Measurements from ENCODE around the gene TNIK. TPM values are rescaled to one million over a fixed set of nuclear protein-coding genes. Genes with fewer than 3 reads are reported as not detected.

Gene TNIK
- total RNA-seq, 1 donor: 24.2 TPM

DNA sequence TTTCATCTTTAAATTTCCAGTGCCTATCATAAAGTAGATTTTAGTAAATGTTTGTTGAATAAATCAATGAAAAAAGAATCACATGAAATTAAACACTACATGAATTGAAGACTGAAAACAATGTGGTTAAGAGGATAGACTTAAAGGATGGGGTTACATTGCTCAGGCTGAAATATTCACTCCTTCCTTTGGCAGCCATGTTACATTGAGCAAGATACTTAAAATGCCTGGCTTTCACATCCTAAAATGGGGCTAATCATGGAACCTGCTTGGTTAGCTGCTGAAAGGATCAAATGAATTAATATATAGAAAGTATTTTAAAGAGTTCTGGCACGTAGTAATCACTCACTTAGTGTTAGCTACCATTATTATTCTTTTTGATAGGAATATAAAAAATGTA lies 236.8 kb downstream of the TNIK start:
- DNase-seq (ENCODE audit: low read depth): no peak
- no peak for TF ChIP-seq CTCF (IDR thresholded peaks at IDR 0.05; ENCODE audit: insufficient read depth, low read length)
- no peak overlapping the region for H3K4me3 ChIP-seq (ENCODE audit: low read depth, low read length)

DNA sequence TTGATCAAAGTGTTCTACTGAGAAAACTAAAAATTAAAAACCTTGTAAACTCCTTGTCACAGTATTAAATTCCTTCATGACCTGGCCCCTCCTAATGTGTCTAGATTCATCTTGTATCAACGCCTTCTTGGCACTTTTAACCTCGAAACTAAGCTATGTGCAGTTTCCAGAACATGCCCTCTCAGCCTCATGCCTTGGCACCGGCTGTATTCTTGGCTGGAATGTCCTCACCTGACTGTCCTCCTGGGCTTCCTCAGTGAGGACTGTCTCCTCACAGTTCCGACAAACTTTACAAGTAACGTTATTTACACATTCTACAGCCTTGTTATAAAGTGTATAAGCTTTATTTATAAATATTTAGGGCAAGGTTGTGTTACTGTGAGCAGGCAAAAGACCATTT lies 237.2 kb downstream of the TNIK start:
- no peak for DNase-seq (ENCODE audit: low read depth)

GRCh38 chr3:171221597-171221996 lies 238.6 kb downstream of the TNIK start:
- no peak for TF ChIP-seq CTCF (IDR thresholded peaks at IDR 0.05; ENCODE audit: insufficient read depth, low read length)
- no peak overlapping the region for H3K4me3 ChIP-seq (ENCODE audit: low read depth, low read length)
- DNase-seq (ENCODE audit: low read depth): no peak

More for the DNA sequence above, 237.2 kb downstream of the TNIK start:
- H3K4me3 ChIP-seq (ENCODE audit: low read depth, low read length): no peak overlapping the region
- no peak for TF ChIP-seq CTCF (IDR thresholded peaks at IDR 0.05; ENCODE audit: insufficient read depth, low read length)

DNA sequence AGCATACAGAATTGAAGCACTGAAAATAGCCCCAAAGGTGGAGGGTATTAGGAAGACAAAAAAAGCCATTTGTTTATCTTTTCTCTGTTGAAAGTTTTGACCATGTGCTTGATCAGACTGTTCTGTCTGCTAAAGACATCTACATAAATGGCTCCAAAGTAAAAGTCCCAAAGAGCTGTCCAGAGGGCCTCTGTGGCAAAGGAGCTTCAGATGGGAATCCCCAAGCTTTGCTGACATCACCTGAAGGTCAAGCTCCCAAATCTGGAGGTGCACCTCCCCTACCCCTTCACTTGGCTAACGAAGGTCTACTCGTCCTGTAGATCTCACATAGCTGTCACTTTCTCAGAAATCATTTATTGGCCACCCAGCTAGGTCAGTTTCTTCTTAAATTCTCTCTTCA lies 239.1 kb downstream of the TNIK start:
- no peak for DNase-seq (ENCODE audit: low read depth)
- no peak for TF ChIP-seq CTCF (IDR thresholded peaks at IDR 0.05; ENCODE audit: insufficient read depth, low read length)
- no peak overlapping the region for H3K4me3 ChIP-seq (ENCODE audit: low read depth, low read length)

DNA sequence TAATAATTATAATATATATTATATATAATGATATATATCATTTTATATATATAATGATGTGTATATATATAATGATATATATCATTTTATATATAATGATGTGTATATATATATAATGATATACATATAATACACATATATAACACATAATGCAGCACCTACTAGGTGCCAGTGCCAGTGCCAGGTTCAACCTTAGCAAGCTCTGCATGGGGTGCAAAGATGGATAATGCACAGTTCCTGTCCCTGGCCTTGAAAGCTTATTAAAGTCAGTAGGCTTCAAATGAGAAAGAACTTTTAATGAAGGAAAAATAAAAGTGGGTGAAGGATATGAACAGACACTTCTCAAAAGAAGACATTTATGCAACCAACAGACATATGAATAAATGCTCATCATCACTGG lies 240.9 kb downstream of the TNIK start:
- DNase-seq (ENCODE audit: low read depth): no peak
- H3K4me3 ChIP-seq (ENCODE audit: low read depth, low read length): no peak overlapping the region
- TF ChIP-seq CTCF (IDR thresholded peaks at IDR 0.05; ENCODE audit: insufficient read depth, low read length): no peak

DNA sequence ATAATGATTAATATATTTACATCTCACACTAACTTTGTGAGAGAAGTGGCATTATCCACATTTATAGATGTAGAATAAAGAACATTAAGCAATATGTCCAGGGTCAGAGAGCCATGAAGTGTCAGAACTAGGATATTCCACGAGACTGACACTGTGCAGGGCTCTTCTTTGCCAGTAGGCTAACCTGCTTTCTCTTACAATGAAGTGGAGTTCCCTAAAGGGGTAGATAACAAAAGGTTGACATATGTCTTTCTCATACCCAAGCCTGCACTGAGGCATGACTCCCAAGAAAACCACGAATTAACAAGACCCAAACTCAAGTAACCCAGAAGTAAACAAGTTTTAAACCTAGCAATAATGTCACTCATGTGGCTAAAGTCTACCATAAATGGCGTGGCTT lies 242.1 kb downstream of the TNIK start:
- H3K4me3 ChIP-seq (ENCODE audit: low read depth, low read length): no peak overlapping the region
- TF ChIP-seq CTCF (IDR thresholded peaks at IDR 0.05; ENCODE audit: insufficient read depth, low read length): no peak
- no peak for DNase-seq (ENCODE audit: low read depth)

GRCh38 chr3:171213907-171214306 lies 246.3 kb downstream of the TNIK start:
- H3K4me3 ChIP-seq (ENCODE audit: low read depth, low read length): no peak overlapping the region
- DNase-seq (ENCODE audit: low read depth): no peak
- TF ChIP-seq CTCF (IDR thresholded peaks at IDR 0.05; ENCODE audit: insufficient read depth, low read length): no peak

Data from fibroblast of the aortic adventitia (primary cell).